K562 (cell line): Measurements from ENCODE around the gene TFB2M. TPM values are rescaled to one million over a fixed set of nuclear protein-coding genes. Genes with fewer than 3 reads are reported as not detected.

Source experiments
- ATAC-seq: fragments of 200-7000 bp; cut with Tn5 transposase; 3 replicates; pipeline ENCODE4 v1.9.1; 2020; ENCODE audit warnings: moderate library complexity
- BruUV-seq: library from RNA; stranded (reverse); fragments of 400-500 nt; replicated peaks from 2 replicates; lab custom pipeline; 2021; lab: Mats Ljungman, UMichigan
- CTCF ChIA-PET: fragments of 300-600 bp; formaldehyde crosslinking; extraction: SDS; loops from one replicate; lab custom pipeline; 2021; ENCODE audit warnings: low intra/inter-chr PET ratio; lab: Yijun Ruan, JAX
- POLR2A ChIA-PET: fragments of 300-600, 350-650 bp; sonication (Branson Sonifier 250); formaldehyde crosslinking; extraction: SDS; loops from one replicate; lab custom pipeline; 2021; ENCODE audit warnings: antibody characterized with exemption, inconsistent platforms; lab: Yijun Ruan, JAX
- DNase-seq, 4 experiments: peaks; one replicate each; pipeline versions ENCODE4 v3.0.0 to v3.0.0-alpha.2; 2011 to 2018; ENCODE audit warnings: low spot score in 3 of 4, mixed read lengths in 3 of 4; ENCODE audit errors: extremely low read depth in 1 of 4
- FAIRE-seq: peaks from 2 replicates; lab custom pipeline; 2011; peaks lifted over from hg19 to GRCh38; lab: Jason Lieb, UNC
- H2AFZ ChIP-seq: 2 replicates; pipeline ENCODE4 v1.6.0; 2011; ENCODE audit warnings: low read depth, low read length, control low read depth, inconsistent platforms
- H3K27ac ChIP-seq: fragments of 200-600 bp; 3 replicates; pipeline ENCODE4 v1.8.0; 2011; ENCODE audit warnings: low read depth, mild to moderate bottlenecking, control low read depth, inconsistent platforms, low read length, moderate library complexity, mixed read lengths; ENCODE audit errors: extremely low read depth
- H3K27me3 ChIP-seq, 2 experiments: fragments of 300-600 bp in 1 of 2; 2 replicates in 1 of 2; 3 replicates in 1 of 2; pipeline versions ENCODE4 v1.6.0 to v1.8.0; 2011; ENCODE audit warnings: inconsistent platforms in 2 of 2, low read length in 2 of 2, mild to moderate bottlenecking in 1 of 2, mixed read lengths in 1 of 2, moderate library complexity in 1 of 2; ENCODE audit not compliant: control insufficient read depth in 2 of 2, insufficient read depth in 2 of 2
- H3K36me3 ChIP-seq: fragments of 300-600 bp; 3 replicates; pipeline ENCODE4 v1.8.0; 2011; ENCODE audit warnings: mild to moderate bottlenecking, low read length, inconsistent platforms; ENCODE audit not compliant: control insufficient read depth, insufficient read depth
- H3K4me1 ChIP-seq, 2 experiments: fragments of 200-600 bp in 1 of 2; replicated peaks in 1 of 2; 2 replicates in 1 of 2; 3 replicates in 1 of 2; pipeline versions ENCODE4 v1.5.1 to v1.8.0; 2011; ENCODE audit warnings: inconsistent platforms in 2 of 2, low read length in 2 of 2, mild to moderate bottlenecking in 1 of 2, mixed read lengths in 1 of 2, moderate library complexity in 1 of 2; ENCODE audit not compliant: control insufficient read depth in 2 of 2, insufficient read depth in 2 of 2
- H3K4me2 ChIP-seq: 2 replicates; pipeline ENCODE4 v1.6.1; 2011; ENCODE audit warnings: low read length, control low read depth, inconsistent platforms, mixed read lengths; ENCODE audit not compliant: insufficient read depth
- H3K4me3 ChIP-seq: fragments of 200-600 bp; sonication (generic), shearing (Covaris generic); 2 replicates; pipeline ENCODE4 v1.5.1; 2016; ENCODE audit warnings: control low read depth, inconsistent platforms
- H3K79me2 ChIP-seq: fragments of 200-600 bp; 3 replicates; pipeline ENCODE4 v1.8.0; 2011; ENCODE audit warnings: low read length, inconsistent platforms; ENCODE audit not compliant: control insufficient read depth, insufficient read depth
- H3K9ac ChIP-seq, 2 experiments: 2 replicates each; pipeline versions ENCODE4 v1.6.0 to v1.6.1; 2011; ENCODE audit warnings: low read depth in 2 of 2, low read length in 2 of 2, control low read depth in 1 of 2, inconsistent platforms in 1 of 2, mild to moderate bottlenecking in 1 of 2, mixed read lengths in 1 of 2; ENCODE audit not compliant: insufficient read depth in 1 of 2
- H3K9me1 ChIP-seq: one replicate; pipeline ENCODE4 v1.6.0; 2011; ENCODE audit warnings: inconsistent platforms, mild to moderate bottlenecking, low read length, moderate library complexity; ENCODE audit not compliant: control insufficient read depth, insufficient read depth
- H3K9me3 ChIP-seq: replicated peaks from 2 replicates; pipeline ENCODE4 v1.5.1; 2011; ENCODE audit warnings: low read depth, low read length, inconsistent platforms; ENCODE audit not compliant: control insufficient read depth, insufficient read depth
- H4K20me1 ChIP-seq: replicated peaks from 2 replicates; pipeline ENCODE4 v1.6.1; 2011; ENCODE audit warnings: low read length, inconsistent platforms, mixed read lengths; ENCODE audit not compliant: control insufficient read depth, insufficient read depth
- EP300 ChIP-seq: IDR thresholded peaks from 2 replicates; pipeline ENCODE4 v1.6.1; 2012; ENCODE audit warnings: low read length, improper control_type of control experiment
- FIP1L1 ChIP-seq: fragments of 200-400 bp; formaldehyde crosslinking; IDR thresholded peaks from 2 replicates; pipeline ENCODE4 v1.6.1; 2018; ENCODE audit warnings: mild to moderate bottlenecking, low read depth, low read length; ENCODE audit not compliant: poor library complexity, severe bottlenecking
- GATAD2B ChIP-seq: fragments of 450-650 bp; IDR thresholded peaks from 2 replicates; pipeline ENCODE4 v1.6.1; 2017; ENCODE audit warnings: mild to moderate bottlenecking, borderline replicate concordance
- KDM1A ChIP-seq, 2 experiments: fragments of 450-650 bp; IDR thresholded peaks; 2 replicates each; pipeline ENCODE4 v1.6.1; 2016; ENCODE audit warnings: mild to moderate bottlenecking in 2 of 2
- WGBS: fragments of 100-300 bp; shearing (Covaris generic); methylation state at CpG from one replicate; pipeline ENCODE4 v1.1.6; 2016; ENCODE audit warnings: low coverage, mixed read lengths; ENCODE audit not compliant: insufficient coverage; ENCODE audit errors: missing lambda C conversion rate; 5-methylcytosine and 5-hydroxymethylcytosine counted together
- in situ Hi-C: fragments of 300-500 bp; cut with MboI; formaldehyde crosslinking; loops from 4 replicates; pipeline ENCODE4 v1.15.0; 2018; ENCODE audit warnings: inconsistent platforms, mixed read lengths
- intact Hi-C: fragments of 100-400 bp; cut with micrococcal nuclease; formaldehyde crosslinking; loops from 2 replicates; pipeline ENCODE4 v1.14.2; 2022
- polyA plus RNA-seq, 8 experiments: library from polyadenylated mRNA; depleted of rRNA in 4 of 8; stranded (reverse) in 5 of 8; unstranded in 3 of 8; fragments of >200 nt; fragmentation: Nextera tagmentation in 2 of 8; fragmentation: Illumina TruSeq in 1 of 8; extraction: Ambion mirVana in 2 of 8; extraction: Trizol in 1 of 8; gene quantifications; 2 replicates each; pipeline versions ENCODE4 v1.2.1 to v1.2.3, GENCODE V29; 2011 to 2014; ENCODE audit warnings: inconsistent platforms in 1 of 8, missing spikeins in 1 of 8
- total RNA-seq, 7 experiments: library from RNA; depleted of rRNA in 6 of 7; stranded (reverse); fragments of >200 nt in 6 of 7; fragmentation: Illumina TruSeq in 2 of 7; extraction: Trizol in 2 of 7; gene quantifications; 2 replicates each; pipeline versions ENCODE4 v1.2.1 to v1.2.3, GENCODE V29; 2011 to 2021; ENCODE audit warnings: low replicate concordance in 1 of 7
- TF ChIP-seq, protein P1 (sequence below): fragments of 450-650 bp; IDR thresholded peaks from 2 replicates; pipeline ENCODE4 v1.6.1; 2017; ENCODE audit warnings: antibody characterized with exemption, mild to moderate bottlenecking
- TF ChIP-seq, protein P2 (sequence below), 2 experiments: fragments of 450-650 bp; IDR thresholded peaks; 2 replicates each; pipeline ENCODE4 v1.6.1; 2016; ENCODE audit warnings: mild to moderate bottlenecking in 2 of 2, borderline replicate concordance in 1 of 2, low read depth in 1 of 2, moderate library complexity in 1 of 2

Gene TFB2M
- total and polyA plus RNA-seq, 9 of the 15 experiments (the other 6 are each of a cell fraction or from before 2014, with no cell fraction given): 55.1 to 162 (median 70.6) TPM

DNA sequence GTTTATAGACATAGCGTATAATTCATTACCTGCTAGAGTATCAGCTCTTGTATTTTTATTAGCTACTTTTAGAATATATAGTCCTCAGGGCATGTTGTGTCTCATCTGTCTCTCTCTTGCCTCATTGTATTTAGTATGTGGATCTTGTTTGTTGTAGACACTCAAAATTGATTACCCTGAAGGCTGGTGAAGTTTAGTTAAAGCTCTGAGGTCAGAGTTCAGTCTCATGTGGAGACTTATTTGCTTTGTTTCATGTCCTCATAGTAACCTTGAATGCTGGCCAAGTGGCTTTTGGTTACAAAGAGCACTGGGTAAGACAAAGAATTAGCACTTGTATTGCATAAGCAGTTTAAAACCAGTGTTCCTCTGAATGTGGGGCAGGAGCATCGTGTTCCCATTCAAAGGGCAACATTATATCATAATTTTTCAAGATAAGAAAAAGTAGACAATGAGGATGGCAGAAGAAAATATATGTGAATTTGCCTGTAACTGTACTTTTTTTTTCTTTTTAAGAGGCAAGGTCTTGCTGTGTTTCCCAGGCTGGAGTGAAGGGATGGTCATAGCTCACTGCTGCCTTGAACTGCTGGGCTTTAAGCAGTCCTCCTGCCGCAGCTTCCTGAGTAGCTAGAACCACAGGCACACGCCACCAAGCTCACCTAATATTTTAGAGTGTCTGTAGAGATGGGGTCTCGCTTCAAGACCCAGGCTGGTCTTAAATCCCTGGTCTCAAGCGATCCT is 17.6 kb upstream of the TFB2M start:
- no peak for ATAC-seq
- peak in 1 of 4 experiments; percentile 62 for DNase-seq
- H3K36me3 ChIP-seq: peaks cover 44% of the 10 kb centered on the region
- in situ Hi-C loops (no loop called here), intact Hi-C loops (loop anchor here (2.0 kb wide), 1 partner anchor 17 kb away; the partner anchor contains the start of genes CNST and TFB2M)
- no peaks in the 10 kb centered on the region for H3K9me3 ChIP-seq
- H4K20me1 ChIP-seq: no peaks in the 10 kb centered on the region
- no peaks in the 10 kb centered on the region for H3K9me1 ChIP-seq
- no TSS peak for BruUV-seq
- peaks cover 31 to 54% of the 10 kb centered on the region in 2 experiments for H3K4me1 ChIP-seq
- ChIA-PET POLR2A (interaction anchor here (0.7 to 5.7 kb wide), 4 partner anchors 10 to 24 kb away, joined by 3 to 26 read pairs (median 3); partner anchors contain the start of genes CNST and TFB2M), CTCF (no interaction called here)
- WGBS: 72% methylated on average over 6 of the region's 6 CpGs
- H3K4me3 ChIP-seq: no peak overlapping the region
- H3K9ac ChIP-seq: peak overlapping the region; percentile 48 to 64; a peak in 3 of 4 replicates
- no peak for FAIRE-seq
- H3K4me2 ChIP-seq: peak overlapping the region; percentile 79
- no peaks in the 10 kb centered on the region for H3K27me3 ChIP-seq
- no peak overlapping the region for H2AFZ ChIP-seq
- peaks cover 99% of the 10 kb centered on the region for H3K79me2 ChIP-seq
- peak overlapping the region; percentile 89 for H3K27ac ChIP-seq
- 0 out of 2 replicates have a peak, but pooled peaks have one; percentile 34 for TF ChIP-seq GATAD2B
- no peak for TF ChIP-seq EP300
- no peak for TF ChIP-seq FIP1L1
- peak in 1 of 2 experiments; percentile 11; a peak in 1 of 4 replicates for TF ChIP-seq KDM1A (IDR thresholded peaks at IDR 0.05)
- TF ChIP-seq, protein P1, sequence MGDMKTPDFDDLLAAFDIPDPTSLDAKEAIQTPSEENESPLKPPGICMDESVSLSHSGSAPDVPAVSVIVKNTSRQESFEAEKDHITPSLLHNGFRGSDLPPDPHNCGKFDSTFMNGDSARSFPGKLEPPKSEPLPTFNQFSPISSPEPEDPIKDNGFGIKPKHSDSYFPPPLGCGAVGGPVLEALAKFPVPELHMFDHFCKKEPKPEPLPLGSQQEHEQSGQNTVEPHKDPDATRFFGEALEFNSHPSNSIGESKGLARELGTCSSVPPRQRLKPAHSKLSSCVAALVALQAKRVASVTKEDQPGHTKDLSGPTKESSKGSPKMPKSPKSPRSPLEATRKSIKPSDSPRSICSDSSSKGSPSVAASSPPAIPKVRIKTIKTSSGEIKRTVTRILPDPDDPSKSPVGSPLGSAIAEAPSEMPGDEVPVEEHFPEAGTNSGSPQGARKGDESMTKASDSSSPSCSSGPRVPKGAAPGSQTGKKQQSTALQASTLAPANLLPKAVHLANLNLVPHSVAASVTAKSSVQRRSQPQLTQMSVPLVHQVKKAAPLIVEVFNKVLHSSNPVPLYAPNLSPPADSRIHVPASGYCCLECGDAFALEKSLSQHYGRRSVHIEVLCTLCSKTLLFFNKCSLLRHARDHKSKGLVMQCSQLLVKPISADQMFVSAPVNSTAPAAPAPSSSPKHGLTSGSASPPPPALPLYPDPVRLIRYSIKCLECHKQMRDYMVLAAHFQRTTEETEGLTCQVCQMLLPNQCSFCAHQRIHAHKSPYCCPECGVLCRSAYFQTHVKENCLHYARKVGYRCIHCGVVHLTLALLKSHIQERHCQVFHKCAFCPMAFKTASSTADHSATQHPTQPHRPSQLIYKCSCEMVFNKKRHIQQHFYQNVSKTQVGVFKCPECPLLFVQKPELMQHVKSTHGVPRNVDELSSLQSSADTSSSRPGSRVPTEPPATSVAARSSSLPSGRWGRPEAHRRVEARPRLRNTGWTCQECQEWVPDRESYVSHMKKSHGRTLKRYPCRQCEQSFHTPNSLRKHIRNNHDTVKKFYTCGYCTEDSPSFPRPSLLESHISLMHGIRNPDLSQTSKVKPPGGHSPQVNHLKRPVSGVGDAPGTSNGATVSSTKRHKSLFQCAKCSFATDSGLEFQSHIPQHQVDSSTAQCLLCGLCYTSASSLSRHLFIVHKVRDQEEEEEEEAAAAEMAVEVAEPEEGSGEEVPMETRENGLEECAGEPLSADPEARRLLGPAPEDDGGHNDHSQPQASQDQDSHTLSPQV: peak; percentile 35; the same call in 1 of the 2 replicates
- TF ChIP-seq, protein P2, sequence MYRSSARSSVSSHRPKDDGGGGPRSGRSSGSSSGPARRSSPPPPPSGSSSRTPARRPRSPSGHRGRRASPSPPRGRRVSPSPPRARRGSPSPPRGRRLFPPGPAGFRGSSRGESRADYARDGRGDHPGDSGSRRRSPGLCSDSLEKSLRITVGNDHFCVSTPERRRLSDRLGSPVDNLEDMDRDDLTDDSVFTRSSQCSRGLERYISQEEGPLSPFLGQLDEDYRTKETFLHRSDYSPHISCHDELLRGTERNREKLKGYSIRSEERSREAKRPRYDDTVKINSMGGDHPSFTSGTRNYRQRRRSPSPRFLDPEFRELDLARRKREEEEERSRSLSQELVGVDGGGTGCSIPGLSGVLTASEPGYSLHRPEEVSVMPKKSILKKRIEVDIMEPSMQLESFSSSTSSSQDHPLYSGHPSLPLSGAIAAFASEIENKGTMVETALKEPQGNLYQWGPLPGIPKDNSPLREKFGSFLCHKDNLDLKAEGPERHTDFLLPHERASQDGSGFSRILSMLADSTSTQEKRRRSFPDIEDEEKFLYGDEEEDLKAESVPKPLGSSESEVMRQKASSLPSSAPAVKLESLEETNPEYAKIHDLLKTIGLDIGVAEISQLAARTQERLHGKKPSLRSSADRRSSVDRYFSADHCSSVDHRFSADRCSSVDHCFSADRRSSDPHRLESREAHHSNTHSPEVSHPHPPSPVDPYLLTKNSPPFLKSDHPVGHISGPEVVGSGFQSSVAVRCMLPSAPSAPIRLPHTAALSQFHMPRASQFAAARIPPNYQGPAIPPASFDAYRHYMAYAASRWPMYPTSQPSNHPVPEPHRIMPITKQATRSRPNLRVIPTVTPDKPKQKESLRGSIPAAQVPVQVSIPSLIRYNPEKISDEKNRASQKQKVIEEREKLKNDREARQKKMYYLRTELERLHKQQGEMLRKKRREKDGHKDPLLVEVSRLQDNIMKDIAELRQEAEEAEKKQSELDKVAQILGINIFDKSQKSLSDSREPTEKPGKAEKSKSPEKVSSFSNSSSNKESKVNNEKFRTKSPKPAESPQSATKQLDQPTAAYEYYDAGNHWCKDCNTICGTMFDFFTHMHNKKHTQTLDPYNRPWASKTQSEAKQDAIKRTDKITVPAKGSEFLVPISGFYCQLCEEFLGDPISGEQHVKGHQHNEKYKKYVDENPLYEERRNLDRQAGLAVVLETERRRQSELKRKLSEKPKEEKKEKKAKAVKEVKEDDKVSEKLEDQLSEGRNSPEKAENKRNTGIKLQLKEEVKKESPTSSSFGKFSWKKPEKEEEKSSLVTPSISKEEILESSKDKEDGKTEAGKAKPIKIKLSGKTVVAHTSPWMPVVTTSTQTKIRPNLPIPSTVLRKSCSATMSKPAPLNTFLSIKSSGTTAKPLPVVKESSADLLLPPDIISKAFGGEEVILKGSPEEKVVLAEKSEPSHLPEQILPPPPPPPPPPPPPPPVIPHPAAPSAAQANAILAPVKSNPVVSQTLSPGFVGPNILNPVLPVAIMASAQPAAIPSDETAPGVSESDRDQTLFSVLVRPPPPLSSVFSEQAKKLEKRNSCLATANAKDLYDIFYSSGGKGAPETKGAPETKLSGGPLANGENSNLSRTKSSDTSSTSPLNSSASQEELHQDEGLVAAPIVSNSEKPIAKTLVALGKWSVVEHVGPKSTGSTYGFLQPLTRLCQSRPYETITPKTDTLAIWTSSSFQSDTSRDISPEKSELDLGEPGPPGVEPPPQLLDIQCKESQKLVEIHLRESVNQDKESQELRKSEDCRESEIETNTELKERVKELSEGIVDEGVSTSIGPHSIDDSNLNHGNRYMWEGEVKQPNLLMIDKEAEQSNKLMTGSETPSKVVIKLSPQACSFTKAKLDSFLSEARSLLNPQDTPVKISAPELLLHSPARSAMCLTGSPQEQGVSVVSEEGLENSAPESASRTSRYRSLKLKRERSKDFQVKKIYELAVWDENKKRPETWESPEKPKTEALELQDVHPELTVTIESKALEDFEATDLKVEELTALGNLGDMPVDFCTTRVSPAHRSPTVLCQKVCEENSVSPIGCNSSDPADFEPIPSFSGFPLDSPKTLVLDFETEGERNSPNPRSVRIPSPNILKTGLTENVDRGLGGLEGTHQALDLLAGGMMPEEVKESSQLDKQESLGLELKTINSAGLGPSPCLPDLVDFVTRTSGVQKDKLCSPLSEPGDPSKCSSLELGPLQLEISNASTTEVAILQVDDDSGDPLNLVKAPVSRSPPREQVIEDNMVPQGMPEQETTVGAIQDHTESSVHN (IDR thresholded peaks at IDR 0.05; ENCODE audit: borderline replicate concordance in 1 of 2, low read depth in 1 of 2): 0 out of 4 replicates have a peak, but pooled peaks of 1 of the 2 experiments have one; percentile 87
